Kidney epithelial cell (primary cell): ENCODE measurements around the gene TMEM114. TPM values are rescaled to one million over a fixed set of nuclear protein-coding genes. Genes with fewer than 3 reads are reported as not detected.

Experiments used
- DNase-seq: peaks from one replicate; pipeline ENCODE4 v3.0.0-alpha.2; 2010; ENCODE audit warnings: low read depth
- H3K27me3 ChIP-seq: 2 replicates; pipeline ENCODE4 v1.6.0; 2011; ENCODE audit warnings: low read length; ENCODE audit not compliant: control insufficient read depth, insufficient read depth
- H3K36me3 ChIP-seq: 2 replicates; pipeline ENCODE4 v1.5.1; 2011; ENCODE audit warnings: low read length; ENCODE audit not compliant: control insufficient read depth, insufficient read depth
- H3K4me3 ChIP-seq: 2 replicates; pipeline ENCODE4 v1.5.1; 2011; ENCODE audit warnings: low read depth, mild to moderate bottlenecking, control low read depth, low read length
- total RNA-seq: library from RNA; depleted of rRNA; stranded (reverse); fragments of >200 nt; gene quantifications from 2 replicates; pipeline ENCODE4 v1.2.3, GENCODE V29; 2015
- TF ChIP-seq, protein P1 (sequence below): IDR thresholded peaks from 2 replicates; pipeline ENCODE4 v1.5.1; 2011; ENCODE audit warnings: mild to moderate bottlenecking, moderate library complexity, low read length, control low read depth, inconsistent platforms; ENCODE audit not compliant: insufficient read depth, poor library complexity, severe bottlenecking

Gene TMEM114
- total RNA-seq, 1 donor from 2014 or later: not detected

GRCh38 chr16:8619671-8620370 is 29.5 kb upstream of the TMEM114 start:
- Histone ChIP-seq H3K4me3 (no peak overlapping the region), H3K36me3 (no peaks in the 10 kb centered on the region), H3K27me3 (peaks cover 3% of the 10 kb centered on the region)
- TF ChIP-seq, protein P1, sequence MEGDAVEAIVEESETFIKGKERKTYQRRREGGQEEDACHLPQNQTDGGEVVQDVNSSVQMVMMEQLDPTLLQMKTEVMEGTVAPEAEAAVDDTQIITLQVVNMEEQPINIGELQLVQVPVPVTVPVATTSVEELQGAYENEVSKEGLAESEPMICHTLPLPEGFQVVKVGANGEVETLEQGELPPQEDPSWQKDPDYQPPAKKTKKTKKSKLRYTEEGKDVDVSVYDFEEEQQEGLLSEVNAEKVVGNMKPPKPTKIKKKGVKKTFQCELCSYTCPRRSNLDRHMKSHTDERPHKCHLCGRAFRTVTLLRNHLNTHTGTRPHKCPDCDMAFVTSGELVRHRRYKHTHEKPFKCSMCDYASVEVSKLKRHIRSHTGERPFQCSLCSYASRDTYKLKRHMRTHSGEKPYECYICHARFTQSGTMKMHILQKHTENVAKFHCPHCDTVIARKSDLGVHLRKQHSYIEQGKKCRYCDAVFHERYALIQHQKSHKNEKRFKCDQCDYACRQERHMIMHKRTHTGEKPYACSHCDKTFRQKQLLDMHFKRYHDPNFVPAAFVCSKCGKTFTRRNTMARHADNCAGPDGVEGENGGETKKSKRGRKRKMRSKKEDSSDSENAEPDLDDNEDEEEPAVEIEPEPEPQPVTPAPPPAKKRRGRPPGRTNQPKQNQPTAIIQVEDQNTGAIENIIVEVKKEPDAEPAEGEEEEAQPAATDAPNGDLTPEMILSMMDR: no peak
- DNase-seq: no peak

DNA sequence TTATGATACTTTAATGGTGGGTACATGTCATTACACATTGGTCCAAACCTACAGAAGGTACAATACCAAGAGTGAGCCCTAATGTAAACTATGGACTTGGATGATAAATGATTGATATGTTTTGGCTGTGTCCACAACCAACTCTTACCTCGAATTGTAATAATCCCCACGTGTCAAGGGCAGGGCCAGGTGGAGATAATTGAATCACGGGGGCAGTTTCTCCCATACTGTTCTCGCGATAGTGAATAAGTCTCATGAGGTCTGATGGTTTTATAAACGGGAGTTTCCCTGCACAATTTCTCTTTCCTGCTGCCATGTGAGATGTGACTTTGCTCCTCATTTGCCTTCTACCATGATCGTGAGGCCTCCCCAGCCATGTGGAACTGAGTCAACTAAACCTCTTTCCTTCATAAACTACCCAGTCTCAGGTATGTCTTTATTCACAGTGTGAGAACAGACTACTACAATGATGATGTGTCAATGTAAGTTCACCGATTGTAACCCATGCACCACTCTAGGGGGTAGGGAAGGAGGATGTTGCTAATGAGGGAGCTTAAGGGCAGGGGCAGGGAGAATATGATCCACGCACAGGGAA is 24.2 kb upstream of the TMEM114 start:
- Histone ChIP-seq H3K4me3 (no peak overlapping the region), H3K36me3 (no peaks in the 10 kb centered on the region), H3K27me3 (peaks cover 3% of the 10 kb centered on the region)
- TF ChIP-seq, protein P1: no peak
- no peak for DNase-seq

DNA sequence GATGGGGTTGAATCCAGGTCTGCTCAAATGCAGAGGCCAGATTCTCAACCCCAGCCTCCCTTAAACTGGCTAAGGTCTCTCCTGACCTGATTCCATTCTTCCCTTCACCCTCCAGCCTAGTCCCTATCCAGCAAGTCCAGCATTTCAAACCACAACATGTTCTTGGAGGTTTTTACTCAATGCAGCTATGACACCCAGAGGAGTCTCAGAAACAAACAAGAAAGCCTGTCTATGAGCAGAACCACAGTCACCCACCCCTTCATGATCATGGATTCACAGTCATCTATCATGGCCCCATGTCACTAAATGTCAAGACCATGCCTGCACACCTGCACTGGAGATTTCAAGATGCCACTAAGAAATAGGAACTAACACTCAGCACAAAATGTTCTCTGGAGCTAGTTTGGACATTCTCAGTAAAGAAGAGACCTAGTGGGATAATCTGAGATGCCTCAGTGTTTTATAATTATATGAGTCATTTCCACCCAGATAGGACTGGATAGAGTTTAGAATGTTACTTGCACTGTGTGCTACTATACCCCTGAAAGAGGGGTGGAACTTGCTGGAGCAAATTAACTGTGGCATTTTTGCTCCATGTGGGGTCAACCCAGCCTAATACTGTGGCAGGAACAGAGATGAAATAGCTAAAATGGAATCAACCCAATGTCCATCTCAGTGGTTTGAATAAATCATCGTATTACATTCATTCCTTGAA is 21.7 kb upstream of the TMEM114 start:
- Histone ChIP-seq H3K27me3 (peaks cover 2% of the 10 kb centered on the region), H3K36me3 (no peaks in the 10 kb centered on the region), H3K4me3 (no peak overlapping the region)
- DNase-seq: no peak
- TF ChIP-seq, protein P1: no peak

DNA sequence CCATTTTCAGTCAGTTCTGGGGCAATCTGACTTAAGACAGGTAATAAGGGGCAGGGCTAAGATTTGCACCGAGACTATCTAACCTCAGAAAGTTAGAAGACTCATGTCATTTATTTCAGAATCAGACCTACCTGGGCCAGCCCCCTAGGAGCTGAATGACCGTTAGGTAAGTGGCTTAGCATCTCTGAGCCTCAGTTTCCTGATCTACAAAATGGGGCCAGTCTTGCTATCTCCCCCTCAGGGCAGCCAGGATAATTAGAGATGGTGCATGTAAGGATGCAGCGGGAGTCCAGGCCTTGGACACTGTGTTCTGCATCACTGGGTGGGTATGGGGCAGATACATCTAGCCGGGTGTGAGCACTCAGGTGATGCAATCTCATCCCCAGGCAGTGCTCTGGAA is 20.8 kb upstream of the TMEM114 start:
- no peak overlapping the region for H3K4me3 ChIP-seq

DNA sequence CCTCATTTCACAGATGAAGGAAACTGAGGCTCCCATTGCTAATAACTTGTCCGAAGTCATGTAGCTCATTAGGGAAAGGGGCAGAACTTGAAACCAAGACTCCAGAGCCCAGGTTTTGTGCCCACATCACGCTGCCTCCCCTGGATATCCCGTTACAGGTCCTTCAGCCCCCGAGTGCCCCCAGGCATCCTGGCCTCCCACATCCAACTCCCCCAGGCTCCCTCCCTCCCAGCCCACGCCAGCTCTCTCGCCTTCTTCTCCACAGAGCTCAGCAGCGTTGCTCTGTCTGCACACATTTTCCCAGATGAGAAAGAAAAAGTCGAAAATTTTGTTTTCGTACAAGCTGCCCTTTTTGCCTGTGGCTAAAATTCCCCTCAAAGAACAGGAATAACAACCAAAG is 16.9 kb upstream of the TMEM114 start:
- Histone ChIP-seq H3K36me3 (no peaks in the 10 kb centered on the region), H3K4me3 (no peak overlapping the region), H3K27me3 (peaks cover 2% of the 10 kb centered on the region)
- no peak for DNase-seq
- TF ChIP-seq, protein P1: no peak

More for the DNA sequence above, 20.8 kb upstream of the TMEM114 start:
- DNase-seq: no peak
- H3K36me3 ChIP-seq: no peaks in the 10 kb centered on the region
- peaks cover 2% of the 10 kb centered on the region for H3K27me3 ChIP-seq
- TF ChIP-seq, protein P1: no peak
